Measurements from ENCODE around the gene ADARB1.

- no peak for TF ChIP-seq POLR2A (IDR thresholded peaks at IDR 0.05)
- TF ChIP-seq, protein P1, sequence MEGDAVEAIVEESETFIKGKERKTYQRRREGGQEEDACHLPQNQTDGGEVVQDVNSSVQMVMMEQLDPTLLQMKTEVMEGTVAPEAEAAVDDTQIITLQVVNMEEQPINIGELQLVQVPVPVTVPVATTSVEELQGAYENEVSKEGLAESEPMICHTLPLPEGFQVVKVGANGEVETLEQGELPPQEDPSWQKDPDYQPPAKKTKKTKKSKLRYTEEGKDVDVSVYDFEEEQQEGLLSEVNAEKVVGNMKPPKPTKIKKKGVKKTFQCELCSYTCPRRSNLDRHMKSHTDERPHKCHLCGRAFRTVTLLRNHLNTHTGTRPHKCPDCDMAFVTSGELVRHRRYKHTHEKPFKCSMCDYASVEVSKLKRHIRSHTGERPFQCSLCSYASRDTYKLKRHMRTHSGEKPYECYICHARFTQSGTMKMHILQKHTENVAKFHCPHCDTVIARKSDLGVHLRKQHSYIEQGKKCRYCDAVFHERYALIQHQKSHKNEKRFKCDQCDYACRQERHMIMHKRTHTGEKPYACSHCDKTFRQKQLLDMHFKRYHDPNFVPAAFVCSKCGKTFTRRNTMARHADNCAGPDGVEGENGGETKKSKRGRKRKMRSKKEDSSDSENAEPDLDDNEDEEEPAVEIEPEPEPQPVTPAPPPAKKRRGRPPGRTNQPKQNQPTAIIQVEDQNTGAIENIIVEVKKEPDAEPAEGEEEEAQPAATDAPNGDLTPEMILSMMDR (IDR thresholded peaks at IDR 0.05), result no peak
These were observed 42.7 kb upstream of the ADARB1 start for GRCh38 chr21:45031571-45032191.

Measured in ovary (tissue), 3 donors.